Neural cell (in vitro differentiated cells): Measurements from ENCODE around the gene ITIH4. TPM values are rescaled to one million over a fixed set of nuclear protein-coding genes. Genes with fewer than 3 reads are reported as not detected.

Source experiments
- H2AFZ ChIP-seq: fragments of 200-600, 300-800 bp; sonication (generic), shearing (Covaris generic); 2 replicates; pipeline ENCODE4 v1.6.0; 2014; ENCODE audit warnings: low read depth, mild to moderate bottlenecking, antibody characterized with exemption, low read length, moderate library complexity
- H3F3A ChIP-seq: fragments of 200-600 bp; shearing (Covaris generic); 2 replicates; pipeline ENCODE4 v1.6.1; 2016; ENCODE audit warnings: mild to moderate bottlenecking, moderate library complexity, mixed read lengths, antibody characterized with exemption, low read length; ENCODE audit not compliant: insufficient read depth, poor library complexity, severe bottlenecking
- H3K27ac ChIP-seq: fragments of 200-600, 300-800 bp; sonication (generic), shearing (Covaris generic); 2 replicates; pipeline ENCODE4 v1.5.1; 2014; ENCODE audit warnings: mild to moderate bottlenecking, low read length, moderate library complexity
- H3K27me3 ChIP-seq: fragments of 300-800, 200-600 bp; sonication (generic), shearing (Covaris generic); 2 replicates; pipeline ENCODE4 v1.6.0; 2014; ENCODE audit warnings: mild to moderate bottlenecking, low read depth, low read length, moderate library complexity; ENCODE audit not compliant: insufficient read depth
- H3K36me3 ChIP-seq: fragments of 300-800, 200-600 bp; sonication (generic), shearing (Covaris generic); 2 replicates; pipeline ENCODE4 v1.5.1; 2014; ENCODE audit warnings: mild to moderate bottlenecking, antibody characterized with exemption, low read length, moderate library complexity; ENCODE audit not compliant: insufficient read depth
- H3K4me2 ChIP-seq: fragments of 300-800, 200-600 bp; sonication (generic), shearing (Covaris generic); 2 replicates; pipeline ENCODE4 v1.6.0; 2014; ENCODE audit warnings: mild to moderate bottlenecking, low read length
- H3K4me3 ChIP-seq: fragments of 300-800, 200-600 bp; sonication (generic), shearing (Covaris generic); 2 replicates; pipeline ENCODE4 v1.5.1; 2014; ENCODE audit warnings: mild to moderate bottlenecking, low read length, moderate library complexity
- H3K79me2 ChIP-seq: fragments of 200-600 bp; shearing (Covaris generic); replicated peaks from 2 replicates; pipeline ENCODE4 v1.6.0; 2014; ENCODE audit warnings: mild to moderate bottlenecking, low read length, moderate library complexity; ENCODE audit not compliant: insufficient read depth
- H3K9ac ChIP-seq: fragments of 300-800, 200-600 bp; sonication (generic), shearing (Covaris generic); 2 replicates; pipeline ENCODE4 v1.6.1; 2016; ENCODE audit warnings: mild to moderate bottlenecking, low read length, mixed read lengths
- H3K9me2 ChIP-seq: fragments of 200-600 bp; shearing (Covaris generic); 2 replicates; pipeline ENCODE4 v1.6.1; 2016; ENCODE audit warnings: mild to moderate bottlenecking, low read length, mixed read lengths; ENCODE audit not compliant: insufficient read depth
- H3K9me3 ChIP-seq: fragments of 200-600, 300-800 bp; sonication (generic), shearing (Covaris generic); 2 replicates; pipeline ENCODE4 v1.6.1; 2016; ENCODE audit warnings: mild to moderate bottlenecking, mixed run types, low read length, moderate library complexity, mixed read lengths
- H4K20me1 ChIP-seq: fragments of 200-600 bp; shearing (Covaris generic); 2 replicates; pipeline ENCODE4 v1.6.1; 2016; ENCODE audit warnings: mild to moderate bottlenecking, mixed run types; ENCODE audit not compliant: insufficient read depth
- EP300 ChIP-seq: fragments of 450-650 bp; conservative IDR thresholded peaks from 2 replicates; pipeline ENCODE4 v1.6.1; 2014; ENCODE audit warnings: antibody characterized with exemption, mild to moderate bottlenecking, moderate library complexity; ENCODE audit not compliant: poor library complexity, severe bottlenecking
- EZH2 ChIP-seq: fragments of 200-600, 300-800 bp; shearing (Covaris generic), sonication (generic); IDR thresholded peaks from 2 replicates; pipeline ENCODE4 v1.6.1; 2014; ENCODE audit warnings: antibody characterized with exemption, low read length, borderline replicate concordance, mild to moderate bottlenecking; ENCODE audit not compliant: insufficient read depth, poor library complexity, severe bottlenecking
- MXI1 ChIP-seq: fragments of 450-650 bp; conservative IDR thresholded peaks from 2 replicates; pipeline ENCODE4 v1.6.1; 2014; ENCODE audit warnings: antibody characterized with exemption, mild to moderate bottlenecking; ENCODE audit not compliant: poor library complexity, severe bottlenecking
- POLR2AphosphoS5 ChIP-seq: IDR thresholded peaks from 2 replicates; pipeline ENCODE4 v1.6.1; 2012
- RAD21 ChIP-seq: fragments of 450-650 bp; conservative IDR thresholded peaks from 2 replicates; pipeline ENCODE4 v1.6.1; 2014; ENCODE audit warnings: antibody characterized with exemption, mild to moderate bottlenecking, moderate library complexity
- SMC3 ChIP-seq: fragments of 450-650 bp; conservative IDR thresholded peaks from 2 replicates; pipeline ENCODE4 v1.6.1; 2014; ENCODE audit warnings: antibody characterized with exemption, mild to moderate bottlenecking, moderate library complexity; ENCODE audit not compliant: poor library complexity
- TAF1 ChIP-seq: IDR thresholded peaks from 2 replicates; pipeline ENCODE4 v1.6.1; 2012; ENCODE audit warnings: low read depth
- polyA plus RNA-seq: library from polyadenylated mRNA; depleted of rRNA; stranded (reverse); fragments of >200 nt; gene quantifications from 2 replicates; pipeline ENCODE4 v1.2.3, GENCODE V29; 2014
- TF ChIP-seq, protein P1 (sequence below): IDR thresholded peaks from 2 replicates; pipeline ENCODE4 v1.6.1; 2012; ENCODE audit warnings: borderline replicate concordance
- TF ChIP-seq, protein P2 (sequence below): fragments of 450-650 bp; IDR thresholded peaks from 2 replicates; pipeline ENCODE4 v1.5.1; 2014; ENCODE audit warnings: antibody characterized with exemption, mild to moderate bottlenecking, moderate library complexity; ENCODE audit not compliant: poor library complexity, severe bottlenecking

ITIH4 gene
- polyA plus RNA-seq, 1 donor from 2014 or later, result 16.3 TPM

DNA sequence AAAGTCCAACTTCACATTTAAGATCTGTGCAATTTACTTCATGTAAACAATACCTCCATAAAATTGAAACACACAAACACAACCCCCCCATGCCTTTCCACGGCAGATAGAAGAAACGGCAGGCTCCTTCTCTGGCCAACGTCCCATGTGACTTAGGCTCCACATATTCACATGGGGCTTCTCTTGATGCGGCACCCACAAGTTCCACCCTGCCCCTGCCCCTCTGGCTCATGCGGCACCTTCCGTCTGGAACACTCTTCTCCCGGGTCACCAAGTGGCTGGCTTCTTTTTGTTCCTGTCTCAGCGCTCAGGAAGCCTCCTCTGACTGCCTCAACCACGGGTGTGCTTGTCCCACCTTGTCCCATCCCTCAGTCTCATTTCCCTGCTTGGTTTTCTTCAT, 41.3 kb upstream of the ITIH4 start:
- Histone ChIP-seq H3K9me3 (no peaks in the 10 kb centered on the region), H3K27ac (no peak overlapping the region), H3K27me3 (no peaks in the 10 kb centered on the region), H3K4me3 (no peak overlapping the region), H3K36me3 (no peaks in the 10 kb centered on the region), H3K9me2 (no peaks in the 10 kb centered on the region), H3K9ac (no peak overlapping the region), H2AFZ (no peak overlapping the region), H3K79me2 (no peaks in the 10 kb centered on the region), H4K20me1 (no peaks in the 10 kb centered on the region), H3K4me2 (no peak overlapping the region), H3F3A (no peaks in the 10 kb centered on the region)
- no peak for TF ChIP-seq MXI1
- no peak for TF ChIP-seq EZH2
- no peak for TF ChIP-seq POLR2AphosphoS5
- TF ChIP-seq SMC3, result no peak
- TF ChIP-seq, protein P1, sequence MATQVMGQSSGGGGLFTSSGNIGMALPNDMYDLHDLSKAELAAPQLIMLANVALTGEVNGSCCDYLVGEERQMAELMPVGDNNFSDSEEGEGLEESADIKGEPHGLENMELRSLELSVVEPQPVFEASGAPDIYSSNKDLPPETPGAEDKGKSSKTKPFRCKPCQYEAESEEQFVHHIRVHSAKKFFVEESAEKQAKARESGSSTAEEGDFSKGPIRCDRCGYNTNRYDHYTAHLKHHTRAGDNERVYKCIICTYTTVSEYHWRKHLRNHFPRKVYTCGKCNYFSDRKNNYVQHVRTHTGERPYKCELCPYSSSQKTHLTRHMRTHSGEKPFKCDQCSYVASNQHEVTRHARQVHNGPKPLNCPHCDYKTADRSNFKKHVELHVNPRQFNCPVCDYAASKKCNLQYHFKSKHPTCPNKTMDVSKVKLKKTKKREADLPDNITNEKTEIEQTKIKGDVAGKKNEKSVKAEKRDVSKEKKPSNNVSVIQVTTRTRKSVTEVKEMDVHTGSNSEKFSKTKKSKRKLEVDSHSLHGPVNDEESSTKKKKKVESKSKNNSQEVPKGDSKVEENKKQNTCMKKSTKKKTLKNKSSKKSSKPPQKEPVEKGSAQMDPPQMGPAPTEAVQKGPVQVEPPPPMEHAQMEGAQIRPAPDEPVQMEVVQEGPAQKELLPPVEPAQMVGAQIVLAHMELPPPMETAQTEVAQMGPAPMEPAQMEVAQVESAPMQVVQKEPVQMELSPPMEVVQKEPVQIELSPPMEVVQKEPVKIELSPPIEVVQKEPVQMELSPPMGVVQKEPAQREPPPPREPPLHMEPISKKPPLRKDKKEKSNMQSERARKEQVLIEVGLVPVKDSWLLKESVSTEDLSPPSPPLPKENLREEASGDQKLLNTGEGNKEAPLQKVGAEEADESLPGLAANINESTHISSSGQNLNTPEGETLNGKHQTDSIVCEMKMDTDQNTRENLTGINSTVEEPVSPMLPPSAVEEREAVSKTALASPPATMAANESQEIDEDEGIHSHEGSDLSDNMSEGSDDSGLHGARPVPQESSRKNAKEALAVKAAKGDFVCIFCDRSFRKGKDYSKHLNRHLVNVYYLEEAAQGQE, result no peak
- no peak for TF ChIP-seq EP300
- no peak for TF ChIP-seq TAF1
- no peak for TF ChIP-seq RAD21
- TF ChIP-seq, protein P2, sequence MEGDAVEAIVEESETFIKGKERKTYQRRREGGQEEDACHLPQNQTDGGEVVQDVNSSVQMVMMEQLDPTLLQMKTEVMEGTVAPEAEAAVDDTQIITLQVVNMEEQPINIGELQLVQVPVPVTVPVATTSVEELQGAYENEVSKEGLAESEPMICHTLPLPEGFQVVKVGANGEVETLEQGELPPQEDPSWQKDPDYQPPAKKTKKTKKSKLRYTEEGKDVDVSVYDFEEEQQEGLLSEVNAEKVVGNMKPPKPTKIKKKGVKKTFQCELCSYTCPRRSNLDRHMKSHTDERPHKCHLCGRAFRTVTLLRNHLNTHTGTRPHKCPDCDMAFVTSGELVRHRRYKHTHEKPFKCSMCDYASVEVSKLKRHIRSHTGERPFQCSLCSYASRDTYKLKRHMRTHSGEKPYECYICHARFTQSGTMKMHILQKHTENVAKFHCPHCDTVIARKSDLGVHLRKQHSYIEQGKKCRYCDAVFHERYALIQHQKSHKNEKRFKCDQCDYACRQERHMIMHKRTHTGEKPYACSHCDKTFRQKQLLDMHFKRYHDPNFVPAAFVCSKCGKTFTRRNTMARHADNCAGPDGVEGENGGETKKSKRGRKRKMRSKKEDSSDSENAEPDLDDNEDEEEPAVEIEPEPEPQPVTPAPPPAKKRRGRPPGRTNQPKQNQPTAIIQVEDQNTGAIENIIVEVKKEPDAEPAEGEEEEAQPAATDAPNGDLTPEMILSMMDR, result no peak

DNA sequence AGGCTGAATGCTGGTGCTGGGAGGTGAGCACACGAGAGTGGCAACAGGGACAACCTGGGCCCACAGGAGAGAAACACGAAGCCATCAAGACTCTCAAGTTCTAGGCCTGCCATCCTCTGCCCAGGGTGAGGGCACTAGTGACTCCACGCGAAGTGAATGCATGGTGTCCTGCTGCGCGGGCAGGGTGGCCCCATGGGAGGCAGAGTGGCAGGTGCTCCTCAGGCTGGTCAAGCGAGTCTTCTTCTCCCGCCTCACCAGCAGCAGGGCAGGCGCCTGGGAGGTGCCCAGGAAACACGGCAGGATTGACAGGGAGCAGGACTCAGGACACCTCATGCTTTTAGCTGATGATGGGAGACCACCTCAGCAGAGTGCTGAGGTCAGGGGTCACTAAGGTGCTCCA, 40.0 kb upstream of the ITIH4 start:
- no peaks in the 10 kb centered on the region for H3K9me3 ChIP-seq
- no peaks in the 10 kb centered on the region for H3K79me2 ChIP-seq
- H4K20me1 ChIP-seq, result no peaks in the 10 kb centered on the region
- H3K9me2 ChIP-seq, result no peaks in the 10 kb centered on the region
- H3K9ac ChIP-seq, result no peak overlapping the region
- H3F3A ChIP-seq, result no peaks in the 10 kb centered on the region
- H3K27me3 ChIP-seq, result no peaks in the 10 kb centered on the region
- H3K4me3 ChIP-seq, result no peak overlapping the region
- no peaks in the 10 kb centered on the region for H3K36me3 ChIP-seq
- no peak overlapping the region for H3K27ac ChIP-seq
- H3K4me2 ChIP-seq, result no peak overlapping the region
- no peak overlapping the region for H2AFZ ChIP-seq
- no peak for TF ChIP-seq POLR2AphosphoS5
- TF ChIP-seq EZH2, result no peak
- no peak for TF ChIP-seq SMC3
- TF ChIP-seq, protein P1, result no peak
